Measurements from ENCODE around the gene MEF2C.

Gene MEF2C

DNA sequence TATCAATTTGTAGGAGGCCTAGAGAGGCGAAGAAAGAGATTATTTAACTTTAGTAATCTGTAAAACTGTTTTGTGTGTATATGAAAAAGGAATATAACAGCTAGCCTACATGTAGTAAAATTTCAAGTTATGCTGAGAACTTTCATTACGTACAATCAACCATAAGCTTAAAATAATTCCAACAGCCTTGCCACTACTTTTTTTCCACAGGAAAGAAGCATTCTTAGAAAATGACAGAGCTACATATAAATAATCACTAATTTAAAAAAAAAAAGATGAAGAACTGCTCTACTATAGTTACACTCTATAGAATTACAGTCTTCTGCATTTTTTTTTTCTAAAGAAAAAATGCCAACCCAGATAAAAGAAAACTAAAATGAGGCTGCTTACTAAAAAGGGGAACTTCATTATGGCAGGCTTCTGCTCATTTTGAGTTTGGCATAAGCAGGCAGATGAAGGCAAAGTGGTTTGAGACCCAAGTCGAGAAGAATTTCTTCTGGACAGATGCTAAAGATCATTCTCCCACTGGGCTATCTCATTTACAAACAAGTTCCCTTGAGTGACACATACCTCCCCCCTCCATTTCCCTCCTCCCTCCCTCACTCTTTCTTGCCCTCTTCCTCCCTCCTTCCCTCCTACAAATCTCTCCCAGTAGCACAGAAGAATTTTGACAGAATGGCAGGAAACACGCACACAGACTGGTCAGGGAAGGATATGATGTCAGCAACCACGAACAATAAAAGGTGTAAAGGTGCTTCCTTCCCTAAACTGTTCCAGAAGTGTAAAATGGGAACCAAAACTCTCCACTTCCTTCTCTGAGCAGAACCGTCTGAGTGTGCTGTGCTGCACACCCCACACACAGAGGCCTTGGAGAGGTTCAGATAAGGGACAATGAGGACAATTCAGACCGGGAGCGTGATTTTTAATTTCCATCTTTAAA is 56.1 kb downstream of the MEF2C start:
- DNase-seq = peak; percentile 75

- peak; percentile 33 for DNase-seq
Observed at GRCh38 chr5:88825584-88826315, 57.2 kb downstream of the MEF2C start.

DNA sequence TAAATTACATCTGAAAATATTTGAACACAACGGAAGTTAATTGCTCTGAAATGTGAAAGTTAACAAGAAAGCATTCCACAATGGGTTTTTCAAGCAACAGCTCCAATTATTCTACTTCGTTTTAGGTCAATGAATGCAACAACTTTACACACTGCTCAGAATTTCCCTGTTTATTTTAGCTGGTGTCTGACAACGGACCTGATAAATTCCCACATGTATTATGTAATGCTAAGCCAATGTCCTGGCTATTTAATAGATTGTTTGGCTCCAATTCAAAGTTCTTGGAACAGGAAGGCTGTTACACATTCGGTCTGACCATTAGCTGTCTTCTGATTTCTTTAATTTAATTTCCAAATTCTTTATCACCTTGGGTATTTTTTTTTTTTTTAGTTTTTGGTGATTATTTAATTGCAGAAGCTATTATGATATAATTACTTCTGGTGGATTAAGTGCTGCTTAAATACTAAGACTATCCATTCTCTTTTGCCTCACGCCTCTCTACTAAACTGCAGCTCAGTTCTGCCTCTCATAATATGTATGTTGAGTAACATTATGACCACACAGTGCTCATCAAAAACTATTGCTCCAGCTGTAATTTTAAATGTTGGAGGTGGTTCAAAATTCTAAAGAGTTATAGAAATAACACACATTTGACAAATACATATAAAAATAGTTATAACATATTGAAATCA is 57.9 kb downstream of the MEF2C start:
- peak; percentile 39 for DNase-seq

DNA sequence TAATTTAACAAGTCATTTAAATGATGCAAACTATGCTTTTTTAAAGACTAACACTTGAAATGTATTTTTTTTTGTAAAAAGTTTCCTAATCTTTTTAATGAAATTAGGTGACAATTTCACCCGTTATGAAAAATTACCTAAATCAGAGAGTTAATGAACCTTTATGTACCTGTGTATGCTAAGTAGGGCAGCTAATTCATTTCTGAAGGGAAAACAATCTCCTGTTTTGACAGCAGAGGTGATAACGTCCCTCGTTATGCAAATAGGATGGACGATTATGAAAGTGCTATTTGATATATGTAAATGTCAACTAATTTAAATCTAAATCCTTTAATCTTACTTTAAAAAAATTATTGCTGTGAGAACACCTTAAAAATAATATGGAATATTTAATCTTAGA is 58.8 kb downstream of the MEF2C start:
- no peak for DNase-seq

DNA sequence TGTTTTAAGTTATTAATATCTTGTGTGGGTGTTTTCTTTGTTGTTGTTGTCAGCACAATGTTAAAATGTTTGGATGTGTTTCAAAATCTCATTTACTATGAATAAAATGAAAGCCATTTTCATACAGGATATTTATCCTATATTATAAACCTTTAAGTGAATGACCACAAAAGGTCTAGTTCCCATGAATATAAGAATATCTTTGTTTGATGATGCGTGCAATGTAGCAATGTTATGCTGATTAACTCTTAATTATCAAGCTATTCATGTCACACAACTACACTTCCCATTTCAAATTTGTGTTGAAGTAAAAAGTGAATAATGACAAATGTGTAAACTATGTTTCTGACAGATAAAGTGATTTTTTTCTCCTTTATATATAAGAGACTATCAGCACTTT is 59.8 kb downstream of the MEF2C start:
- no peak for DNase-seq

DNA sequence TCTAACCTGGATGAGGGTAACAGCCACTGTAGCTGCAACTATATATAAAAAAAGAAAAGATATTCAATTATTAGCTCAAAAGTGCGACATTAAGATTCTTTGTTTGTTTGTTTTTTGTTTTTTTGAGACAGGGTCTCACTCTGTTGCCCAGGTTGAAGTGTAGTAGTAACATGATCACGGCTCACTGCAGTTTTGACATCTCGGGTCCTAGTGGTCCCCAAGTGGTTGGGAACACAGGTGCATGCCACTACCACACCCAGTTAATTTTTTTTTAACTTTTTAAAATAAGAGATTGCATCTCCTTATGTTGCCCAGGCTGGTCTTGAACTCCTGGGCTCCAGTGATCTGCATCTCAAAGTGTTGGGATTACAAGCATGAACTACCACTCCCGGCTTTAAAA is 61.8 kb downstream of the MEF2C start:
- no peak for DNase-seq

- DNase-seq = no peak
Observed at GRCh38 chr5:88820581-88820980, 62.4 kb downstream of the MEF2C start.

- no peak for DNase-seq
Observed at GRCh38 chr5:88819301-88819999, 63.5 kb downstream of the MEF2C start.

DNA sequence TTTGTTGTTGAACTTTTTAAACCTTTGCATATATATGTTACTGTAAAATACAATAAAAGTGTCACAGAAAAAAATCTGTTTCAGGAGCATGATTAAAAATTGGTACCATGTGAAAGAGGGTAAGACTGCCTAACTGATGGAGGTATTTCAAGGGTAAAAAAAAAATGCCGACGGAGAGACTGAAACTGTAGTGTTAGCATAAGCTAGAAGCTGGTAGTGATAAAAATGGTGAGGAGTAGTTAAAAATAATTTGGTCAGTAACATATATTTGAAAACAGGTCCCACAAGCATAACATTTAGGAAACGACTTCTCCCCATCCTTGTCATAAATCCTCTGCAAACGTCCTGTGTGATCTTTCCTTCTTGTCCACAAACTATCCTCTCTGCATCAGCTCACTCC is 64.7 kb downstream of the MEF2C start:
- no peak for DNase-seq

- no peak for DNase-seq
Observed at GRCh38 chr5:88816195-88816594, 66.8 kb downstream of the MEF2C start.

- DNase-seq = no peak
Observed at GRCh38 chr5:88815050-88815789, 67.8 kb downstream of the MEF2C start.

GRCh38 chr5:88813805-88814575 is 69.0 kb downstream of the MEF2C start:
- DNase-seq = no peak

- no peak for DNase-seq
Observed at GRCh38 chr5:88813244-88813643, 69.7 kb downstream of the MEF2C start.

- no peak for DNase-seq
Observed at GRCh38 chr5:88808153-88808552, 74.8 kb downstream of the MEF2C start.

DNA sequence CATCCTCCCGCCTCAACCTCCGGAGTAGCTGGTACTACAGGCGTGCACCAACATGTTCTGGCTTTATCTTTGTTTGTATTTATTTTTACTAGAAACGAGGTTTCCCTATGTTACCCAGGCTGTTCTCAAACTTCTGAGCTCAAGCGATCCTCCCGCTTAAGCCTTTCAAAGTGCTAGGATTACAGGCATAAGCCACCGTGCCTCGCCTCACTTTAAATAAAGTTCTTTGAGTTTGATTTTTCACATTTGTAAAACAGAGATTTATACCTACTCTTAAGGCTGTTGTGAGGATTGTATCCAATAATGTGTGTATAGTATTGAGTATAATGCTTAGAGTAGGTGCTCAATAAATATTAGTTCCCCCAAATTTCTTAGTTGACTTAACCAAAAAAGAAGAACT is 75.7 kb downstream of the MEF2C start:
- DNase-seq = no peak

DNA sequence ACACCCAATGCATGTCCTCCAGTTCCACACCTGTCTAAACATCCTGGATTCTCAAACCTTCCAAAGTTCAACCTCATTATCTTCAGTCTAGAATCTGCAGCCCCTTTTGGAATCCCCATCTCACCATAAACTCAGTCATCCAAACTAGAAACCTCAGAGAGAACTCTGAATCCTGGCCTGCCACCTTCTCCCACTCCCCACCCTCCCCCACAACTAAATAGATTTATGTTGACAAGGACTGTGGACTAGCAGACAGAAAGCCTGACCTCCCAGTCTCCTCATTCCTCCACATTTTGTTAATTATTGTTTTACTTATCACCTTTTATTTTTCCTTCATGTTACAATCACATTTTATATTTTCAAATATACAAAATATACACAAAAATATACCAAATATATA is 76.6 kb downstream of the MEF2C start:
- DNase-seq = no peak

- DNase-seq = peak; percentile 15
Observed at GRCh38 chr5:88805151-88805784, 77.7 kb downstream of the MEF2C start.

GRCh38 chr5:88804444-88804843 is 78.5 kb downstream of the MEF2C start:
- DNase-seq = no peak

- DNase-seq = no peak
Observed at GRCh38 chr5:88803309-88803708, 79.7 kb downstream of the MEF2C start.

DNA sequence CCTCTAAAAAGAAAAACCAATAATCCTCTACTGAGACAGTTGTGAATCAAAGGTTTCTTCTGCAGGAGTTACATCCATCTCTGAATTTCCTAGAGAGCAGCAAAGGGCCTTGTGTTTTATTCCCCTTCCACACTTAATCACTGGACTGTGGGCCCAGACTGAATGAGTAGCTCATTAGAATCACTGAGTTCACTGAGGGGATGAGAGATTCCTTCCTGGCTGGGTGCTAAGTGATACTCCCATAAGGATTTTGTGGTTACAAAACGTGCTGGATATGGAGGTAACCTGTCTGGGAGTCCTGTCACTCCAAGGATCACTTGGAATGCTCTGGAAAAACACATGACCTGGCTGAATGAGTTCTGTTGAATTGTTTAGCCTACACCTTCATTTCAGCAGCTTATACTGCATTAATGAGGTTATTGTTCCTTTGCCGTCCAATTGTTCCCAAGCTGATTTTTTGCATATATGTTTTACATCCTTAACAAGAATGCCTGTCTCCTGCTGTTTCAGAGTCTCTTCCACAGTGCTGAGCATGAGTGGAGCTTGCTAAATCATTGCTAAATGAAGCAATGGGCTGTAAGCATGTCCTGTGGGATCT is 82.9 kb downstream of the MEF2C start:
- DNase-seq = no peak

Data from inflammatory macrophage treated with lipopolysaccharide for 4 hours (primary cell).